ENCODE data around the gene TCERG1.

The TCERG1 gene

GRCh38 chr5:146457431-146457830, 10.3 kb downstream of the TCERG1 start:
- no peak for DNase-seq (ENCODE audit: low read depth)

GRCh38 chr5:146458894-146459293, 11.8 kb downstream of the TCERG1 start:
- no peak for DNase-seq (ENCODE audit: low read depth)

- DNase-seq (ENCODE audit: low read depth): peak; percentile 24
Measured at GRCh38 chr5:146461319-146461718, 14.2 kb downstream of the TCERG1 start.

- no peak for DNase-seq (ENCODE audit: low read depth)
Measured at GRCh38 chr5:146463446-146463845, 16.3 kb downstream of the TCERG1 start.

- no peak for DNase-seq (ENCODE audit: low read depth)
Measured at GRCh38 chr5:146466521-146467349, 19.6 kb downstream of the TCERG1 start.

GRCh38 chr5:146467760-146468159, 20.6 kb downstream of the TCERG1 start:
- no peak for DNase-seq (ENCODE audit: low read depth)

- no peak for DNase-seq (ENCODE audit: low read depth)
Measured at GRCh38 chr5:146474065-146474464, 26.9 kb downstream of the TCERG1 start.

- DNase-seq (ENCODE audit: low read depth): no peak
Measured at GRCh38 chr5:146475190-146475780, 28.2 kb downstream of the TCERG1 start.

GRCh38 chr5:146475906-146476305, 28.8 kb downstream of the TCERG1 start:
- DNase-seq (ENCODE audit: low read depth): no peak

- DNase-seq (ENCODE audit: low read depth): no peak
Measured at GRCh38 chr5:146482775-146483174, 35.6 kb downstream of the TCERG1 start.

GRCh38 chr5:146484714-146485391, 37.7 kb downstream of the TCERG1 start:
- no peak for DNase-seq (ENCODE audit: low read depth)

- DNase-seq (ENCODE audit: low read depth): no peak
Measured at GRCh38 chr5:146490089-146490843, 43.1 kb downstream of the TCERG1 start.

- DNase-seq (ENCODE audit: low read depth): no peak
Measured at GRCh38 chr5:146494656-146495055, 47.5 kb downstream of the TCERG1 start.

GRCh38 chr5:146499680-146500079, 52.5 kb downstream of the TCERG1 start:
- no peak for DNase-seq (ENCODE audit: low read depth)

GRCh38 chr5:146507428-146507827, 60.3 kb downstream of the TCERG1 start:
- no peak for DNase-seq (ENCODE audit: low read depth)

- no peak for DNase-seq (ENCODE audit: low read depth)
Measured at GRCh38 chr5:146510559-146511125, 63.5 kb downstream of the TCERG1 start.

GRCh38 chr5:146513462-146513861, 66.3 kb downstream of the TCERG1 start:
- no peak for DNase-seq (ENCODE audit: low read depth)

GRCh38 chr5:146514575-146514974, 67.4 kb downstream of the TCERG1 start:
- no peak for DNase-seq (ENCODE audit: low read depth)

GRCh38 chr5:146515473-146516150, 68.5 kb downstream of the TCERG1 start:
- DNase-seq (ENCODE audit: low read depth): no peak

- DNase-seq (ENCODE audit: low read depth): no peak
Measured at GRCh38 chr5:146516151-146516475, 69.0 kb downstream of the TCERG1 start, which contains the start of gene GPR151. Gene GPR151, minus strand, starts transcription at chr5:146516190. Its CDS starts 77 bp downstream, at chr5:146516113.

GRCh38 chr5:146519554-146519953, 72.4 kb downstream of the TCERG1 start:
- DNase-seq (ENCODE audit: low read depth): no peak

Data from GM04504 (cell line).